ENCODE results near the gene FCAMR.

GRCh38 chr1:207009182-207009850 lies 39.1 kb upstream of the FCAMR start:
- TF ChIP-seq POLR2A (IDR thresholded peaks at IDR 0.05) (no peak), CTCF (IDR thresholded peaks at IDR 0.05) (no peak)

All from uterus (tissue), 2 donors.